Activated CD4-positive, alpha-beta T cell treated with anti-CD3 and anti-CD28 coated beads, Interleukin-2, amount 50 U/mL, for 24 hours (primary cell): ENCODE results near the gene SOCS7.

Experiments
- DNase-seq, 2 donors: peaks; one replicate each; pipeline ENCODE4 v3.0.0-alpha.2; 2020; ENCODE audit warnings: low read depth in 1 of 2, low spot score in 1 of 2

SOCS7 gene

GRCh38 chr17:38418693-38419507, 67.3 kb downstream of the SOCS7 start:
- DNase-seq: no peak

GRCh38 chr17:38419508-38419981, 67.9 kb downstream of the SOCS7 start:
- DNase-seq: no peak

GRCh38 chr17:38420518-38420917, 68.9 kb downstream of the SOCS7 start:
- no peak for DNase-seq

GRCh38 chr17:38421171-38421841, 69.7 kb downstream of the SOCS7 start:
- DNase-seq: no peak

GRCh38 chr17:38421871-38422827, 70.5 kb downstream of the SOCS7 start:
- no peak for DNase-seq

DNA sequence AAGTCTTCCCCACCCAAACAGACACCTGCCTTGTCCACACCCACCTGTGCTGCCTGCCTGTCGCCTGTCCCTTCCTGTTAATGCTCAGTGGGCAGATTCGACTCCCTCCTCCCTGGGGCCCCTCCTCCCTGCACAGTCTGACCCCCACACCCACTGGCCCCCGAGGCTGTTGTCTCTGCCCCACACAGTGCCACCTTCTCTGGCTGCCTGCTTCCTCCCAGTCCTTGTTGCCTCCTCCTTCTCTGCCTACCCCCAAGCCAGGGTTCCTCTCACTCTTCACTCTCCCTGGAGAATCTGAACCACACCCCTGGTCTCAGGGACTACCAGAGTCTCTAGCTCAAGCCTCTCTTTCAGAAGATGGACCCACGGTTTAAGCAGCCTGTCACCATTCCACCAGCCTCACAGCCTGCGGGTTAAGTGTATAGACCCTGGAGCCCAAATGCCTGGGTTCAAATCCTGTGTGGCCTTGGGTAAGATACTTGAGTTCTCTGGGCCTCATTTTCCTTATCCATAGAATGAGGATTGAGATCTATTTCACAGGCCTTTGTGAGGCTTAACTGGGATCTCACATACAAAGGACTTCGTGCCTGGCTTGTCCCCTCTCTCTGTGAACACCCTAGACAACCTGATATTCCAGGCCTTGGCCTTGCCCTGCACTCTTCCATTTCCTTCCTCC, 72.8 kb downstream of the SOCS7 start:
- no peak for DNase-seq

GRCh38 chr17:38425031-38425430, 73.4 kb downstream of the SOCS7 start:
- no peak for DNase-seq

DNA sequence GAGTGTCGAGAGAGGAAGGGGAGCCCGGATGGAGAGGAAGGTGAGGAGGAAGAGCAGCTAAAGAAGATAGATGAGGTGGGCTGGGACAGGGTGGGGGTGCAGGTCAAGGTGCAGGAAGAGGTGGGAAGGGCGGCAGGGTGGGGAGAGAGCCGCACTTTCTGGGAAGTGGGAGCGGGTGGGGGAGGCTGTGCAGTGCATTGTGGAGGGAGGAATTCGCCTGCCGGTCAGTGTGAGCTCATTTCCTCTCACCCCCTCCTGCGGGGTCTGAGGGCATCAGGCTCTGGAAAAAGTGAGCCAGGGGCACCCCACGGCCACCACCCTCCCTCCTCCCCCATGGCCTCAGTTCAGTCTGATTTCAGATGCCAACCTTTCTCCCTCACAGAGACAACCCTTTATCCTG, 74.1 kb downstream of the SOCS7 start:
- no peak for DNase-seq

DNA sequence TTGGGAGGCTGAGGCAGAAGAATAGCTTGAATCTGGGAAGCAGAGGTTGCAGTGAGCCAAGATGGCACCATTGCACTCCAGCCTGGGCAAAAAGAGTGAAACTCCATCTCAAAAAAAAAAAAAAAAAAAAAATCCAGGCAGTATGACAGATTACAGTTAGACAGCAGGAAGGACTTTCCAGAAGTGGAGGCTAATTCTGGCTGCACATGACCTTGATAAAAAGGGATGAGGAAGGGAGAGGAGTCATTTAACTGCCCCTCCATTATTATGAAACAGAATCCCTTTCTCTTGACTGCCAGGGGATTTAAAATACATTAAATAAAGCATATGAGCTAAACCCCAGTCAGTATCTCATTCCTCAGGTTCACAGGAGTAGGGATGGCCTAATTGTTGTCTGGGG, 74.8 kb downstream of the SOCS7 start:
- DNase-seq: no peak

DNA sequence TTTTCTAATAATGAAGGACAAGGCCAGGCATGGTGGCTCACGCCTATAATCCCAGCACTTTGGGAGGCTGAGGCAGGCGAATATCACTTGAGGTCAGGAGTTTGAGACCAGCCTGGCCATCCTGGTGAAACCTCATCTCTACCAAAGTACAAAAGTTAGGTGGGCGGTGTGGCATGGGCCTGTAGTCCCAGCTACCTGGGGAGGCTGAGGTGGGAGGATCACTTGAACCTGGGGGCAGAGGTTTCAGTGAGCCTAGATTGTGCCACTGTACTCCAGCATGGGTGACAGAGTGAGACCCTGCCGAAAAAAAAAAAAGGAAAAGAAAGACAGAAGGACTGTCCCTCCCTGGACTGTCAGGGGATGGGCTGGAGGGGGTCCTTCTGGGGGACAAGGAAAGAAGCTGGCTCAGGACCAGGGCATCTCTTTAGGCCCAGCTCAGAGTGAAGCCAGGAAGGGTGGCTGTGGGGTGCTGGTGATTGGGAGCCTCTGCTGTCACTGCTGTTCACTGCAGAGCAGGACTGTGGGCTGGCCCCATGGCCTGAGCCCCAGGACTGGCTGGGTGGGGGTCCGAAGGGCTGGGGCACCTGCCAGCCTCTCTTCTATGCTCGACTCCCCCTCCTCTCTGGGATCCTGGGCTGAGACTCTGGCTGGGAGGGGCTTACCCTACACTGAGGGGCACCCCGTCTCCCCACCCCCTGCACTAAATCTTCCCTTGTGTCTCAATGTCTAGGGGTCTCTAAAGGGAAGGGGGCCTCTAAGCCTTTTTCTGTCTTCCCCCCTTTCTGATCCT, 75.7 kb downstream of the SOCS7 start:
- no peak for DNase-seq

GRCh38 chr17:38428112-38428642, 76.5 kb downstream of the SOCS7 start, which contains the start of gene ARHGAP23:
Gene ARHGAP23, plus strand, starts transcription at chr17:38428464. Its CDS starts 22 bp downstream, at chr17:38428486.
- DNase-seq: peak; percentile 3 to 8

DNA sequence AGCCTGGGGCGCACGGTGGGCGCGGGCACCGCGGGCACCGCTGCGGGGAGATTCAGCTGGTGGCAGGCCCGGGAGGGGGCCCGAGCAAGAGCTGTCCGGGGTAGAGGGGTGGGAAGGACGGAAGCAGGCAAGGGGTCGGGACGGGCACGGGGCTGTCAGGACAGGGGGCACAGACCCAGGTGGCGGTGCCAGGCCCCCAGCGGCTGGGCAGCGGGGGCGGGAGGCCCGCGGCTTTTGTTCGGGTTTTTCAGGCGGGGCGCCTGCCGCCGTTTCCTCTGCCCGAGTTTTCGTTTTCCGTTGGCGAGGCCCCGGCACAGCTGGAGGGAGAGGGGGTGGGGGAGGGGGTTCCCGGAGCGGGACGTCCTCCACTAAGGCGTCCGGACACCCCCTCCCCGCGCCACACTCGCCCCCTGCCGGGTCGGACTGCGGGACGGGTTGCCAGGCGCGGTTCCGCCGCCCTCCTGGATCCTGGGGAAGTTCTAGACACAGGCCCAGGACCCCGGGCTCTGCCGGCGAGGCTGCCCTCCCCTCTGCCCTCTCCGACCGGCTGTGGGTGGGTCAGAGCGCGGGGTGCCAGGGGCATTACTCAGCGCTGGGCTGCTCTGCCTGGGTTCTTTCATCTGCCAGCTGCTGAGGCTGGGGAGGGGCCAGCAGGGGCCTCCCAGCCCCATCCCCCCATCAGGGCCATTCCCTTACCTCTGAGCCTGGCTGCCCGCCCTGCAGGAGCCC, 77.2 kb downstream of the SOCS7 start:
- DNase-seq: no peak

DNA sequence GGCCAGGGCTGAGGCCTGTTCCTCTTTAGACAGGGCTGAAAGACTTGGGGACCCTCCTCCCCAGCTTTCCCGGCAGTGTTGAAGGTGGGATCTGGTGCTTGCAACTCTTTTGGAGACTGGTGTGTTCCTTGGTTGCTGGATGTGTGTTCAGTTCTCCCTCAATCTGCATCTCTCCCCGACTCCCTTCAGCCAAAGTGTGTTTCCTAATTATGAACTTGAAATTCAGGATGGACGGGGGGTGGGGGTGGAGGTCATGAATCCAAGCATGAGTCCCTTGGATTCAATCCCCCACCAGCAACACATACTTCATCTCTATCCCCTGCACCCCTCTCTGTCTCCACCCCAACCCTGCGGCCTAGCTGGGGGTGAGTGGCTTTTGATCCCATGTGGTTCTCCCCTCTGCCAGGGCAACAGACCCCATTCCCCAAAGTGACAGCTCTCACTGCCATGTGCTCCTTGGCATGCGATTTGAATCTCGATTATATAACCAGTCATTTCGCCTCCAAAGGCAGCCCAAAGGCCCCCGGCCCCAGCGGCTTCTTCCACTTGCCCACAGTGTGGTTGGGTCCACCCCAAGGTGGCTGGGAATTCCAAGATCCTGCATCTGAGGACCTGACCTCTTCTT, 77.9 kb downstream of the SOCS7 start:
- no peak for DNase-seq

DNA sequence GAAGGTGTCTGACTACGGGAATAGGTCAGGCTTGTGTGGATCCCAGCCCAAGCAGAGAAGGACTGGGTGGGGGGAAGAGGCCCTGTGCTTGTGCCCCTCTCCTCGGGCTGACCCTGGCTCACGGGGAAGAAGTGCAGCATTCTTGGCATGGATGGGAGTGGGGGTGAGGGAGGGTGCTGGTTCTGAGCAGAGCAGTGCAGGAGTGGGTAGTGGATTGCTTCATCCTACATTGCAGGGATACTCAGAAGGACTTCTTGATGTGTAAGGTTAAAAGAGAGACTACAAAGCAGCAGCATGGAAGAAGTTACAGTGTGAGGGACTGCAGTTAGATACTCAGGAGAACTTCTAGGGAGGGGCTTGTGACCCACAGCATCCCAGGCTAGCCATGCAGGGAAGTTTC, 78.7 kb downstream of the SOCS7 start:
- DNase-seq: no peak

DNA sequence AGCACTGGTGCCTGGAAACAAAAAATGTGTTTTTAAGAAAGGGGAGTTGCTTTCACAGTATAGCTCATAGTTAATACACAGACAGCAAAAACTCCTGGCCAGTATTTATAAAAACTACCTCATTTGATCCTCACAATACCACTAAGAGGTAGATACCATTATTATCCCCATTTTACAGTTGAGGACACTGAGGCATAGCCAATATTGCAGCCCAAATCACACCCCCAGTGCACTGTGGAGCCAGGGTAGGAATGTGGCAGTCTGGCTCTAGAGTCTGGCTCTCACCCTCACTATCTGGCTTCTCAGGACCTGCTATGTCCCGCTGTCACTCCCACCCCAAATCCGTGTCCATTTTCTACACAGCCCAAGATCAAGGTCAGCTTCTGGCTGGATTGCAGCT, 79.2 kb downstream of the SOCS7 start:
- no peak for DNase-seq

- no peak for DNase-seq
Observed at GRCh38 chr17:38431346-38432145, 79.9 kb downstream of the SOCS7 start.

- DNase-seq: no peak
Observed at GRCh38 chr17:38434178-38434665, 82.6 kb downstream of the SOCS7 start.

DNA sequence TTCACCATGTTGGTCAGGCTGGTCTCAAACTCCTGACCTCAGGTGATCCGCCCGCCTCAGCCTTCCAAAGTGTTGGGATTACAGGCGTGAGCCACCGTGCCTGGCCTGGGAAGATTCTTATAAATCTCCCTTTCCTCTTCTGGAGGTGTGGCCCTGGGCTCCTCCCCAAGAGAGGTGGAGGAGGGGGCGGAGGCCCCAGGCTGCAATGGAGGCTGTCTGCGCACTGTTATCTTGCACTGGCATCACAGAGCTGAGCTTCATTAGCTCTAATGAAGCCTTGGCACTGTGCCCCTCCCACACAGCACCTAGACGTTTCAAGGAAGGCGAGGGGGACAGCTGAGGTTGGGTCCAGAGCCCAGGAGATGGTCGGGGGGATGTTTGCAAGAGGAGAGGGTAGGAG, 84.2 kb downstream of the SOCS7 start:
- DNase-seq: no peak
